ENCODE results near the gene WDR72.
"Not testable (repeated sequence)": the region's sequence is repeated elsewhere in the genome, so short reads cannot be mapped to it uniquely, and the experiment has no call there.

The WDR72 gene

DNA sequence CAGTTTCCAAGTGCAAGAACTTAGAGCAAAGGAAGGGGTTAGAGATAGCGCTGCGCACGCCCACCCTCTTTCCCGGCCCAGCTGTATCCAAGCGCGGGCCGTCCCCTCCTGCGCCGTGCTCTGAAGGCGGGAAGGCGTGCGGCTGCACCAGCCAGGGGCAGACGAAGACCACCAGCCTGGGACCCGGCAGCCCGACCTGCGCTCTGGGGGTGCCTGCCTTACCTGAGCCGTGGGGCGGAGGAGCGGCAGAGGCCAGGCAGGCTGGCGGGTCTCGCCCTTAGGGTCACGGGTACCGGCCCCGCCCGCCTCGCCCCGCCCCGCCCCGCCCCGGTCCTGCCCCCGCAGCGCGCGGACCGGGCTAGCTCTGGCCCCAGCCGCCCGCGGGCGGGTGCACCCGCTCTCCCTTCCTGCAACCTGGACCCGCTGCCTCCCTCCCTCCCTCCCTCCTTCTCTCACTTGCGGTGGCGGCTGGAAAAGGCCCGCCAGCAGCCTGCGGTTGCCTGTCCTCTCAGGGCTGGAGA, at the start of gene WDR72:
WDR72 (minus strand) TSS at position 253 of the 521 bp plus-strand sequence. CDS start 26,514 bp downstream, outside the sequence.
- no peak for DNase-seq (ENCODE audit: low read depth)

DNA sequence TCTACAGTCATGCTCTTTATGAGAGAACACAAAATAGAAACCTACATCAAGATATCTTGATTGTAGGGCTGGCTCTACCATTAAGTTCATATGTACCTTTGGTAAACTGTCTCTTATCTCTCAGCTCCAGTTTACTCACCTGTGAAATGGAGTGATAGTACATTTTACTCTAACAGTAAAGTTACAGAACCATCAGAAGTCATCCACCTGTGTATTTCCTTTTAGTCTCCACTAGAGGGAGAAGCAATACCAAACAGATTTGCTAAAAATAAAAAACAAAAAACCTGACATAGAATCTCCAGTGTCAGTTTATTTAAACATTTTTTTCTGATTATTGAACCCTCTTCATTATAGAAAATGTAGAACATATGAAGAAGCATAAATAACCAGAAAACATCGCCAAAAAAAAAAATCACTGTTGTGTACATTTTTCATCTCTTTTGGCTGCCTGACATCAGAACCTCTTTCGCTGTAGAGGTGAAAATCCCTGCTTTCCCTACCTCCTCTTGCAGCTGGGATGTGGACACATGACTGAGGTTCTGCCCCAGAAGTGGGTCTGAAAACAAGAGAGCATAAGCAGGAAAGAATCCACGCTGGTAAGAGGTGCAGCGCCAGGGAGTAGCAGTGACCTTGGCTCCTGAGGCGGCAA, 48.7 kb upstream of the WDR72 start:
- no peak for DNase-seq (ENCODE audit: low read depth)

DNA sequence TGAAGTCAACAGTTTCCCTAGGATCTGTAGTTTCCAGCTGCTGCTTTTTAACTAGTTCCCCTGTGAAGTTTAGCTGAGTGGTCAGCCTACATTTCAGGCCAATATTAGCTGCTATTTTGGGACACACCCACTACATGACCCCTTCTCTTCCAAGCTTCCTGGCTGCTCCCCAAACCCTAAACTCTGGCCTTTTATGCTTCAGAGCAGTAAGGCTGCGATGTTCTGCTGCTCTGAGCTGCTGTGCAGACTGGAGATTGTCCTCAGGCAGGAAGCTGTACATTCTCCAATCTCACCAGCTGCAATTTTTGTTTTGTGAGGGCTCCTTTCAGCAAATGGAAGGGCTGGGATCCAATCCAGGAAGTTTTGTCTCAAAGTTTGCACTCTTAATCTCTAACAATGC, 48.0 kb upstream of the WDR72 start:
- no peak for DNase-seq (ENCODE audit: low read depth)

DNA sequence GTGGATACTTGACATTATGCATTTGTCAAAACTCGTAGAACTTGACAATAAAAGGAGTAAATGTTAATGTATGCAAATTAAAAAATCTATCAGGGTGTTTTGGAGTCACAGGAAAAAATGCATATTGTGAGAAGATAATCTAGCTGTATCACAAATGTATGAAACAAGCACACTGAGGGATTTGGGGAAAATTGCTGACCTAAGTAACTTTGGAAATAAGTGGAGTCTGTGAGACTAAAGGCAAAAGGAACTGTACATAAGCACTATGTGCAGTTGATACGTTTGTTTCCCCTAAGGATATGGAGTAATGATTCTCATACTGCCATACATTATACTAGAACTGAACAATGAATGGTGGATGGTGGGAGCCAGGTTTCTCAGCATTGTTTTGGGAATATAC, 43.2 kb upstream of the WDR72 start:
- DNase-seq (ENCODE audit: low read depth): no peak

DNA sequence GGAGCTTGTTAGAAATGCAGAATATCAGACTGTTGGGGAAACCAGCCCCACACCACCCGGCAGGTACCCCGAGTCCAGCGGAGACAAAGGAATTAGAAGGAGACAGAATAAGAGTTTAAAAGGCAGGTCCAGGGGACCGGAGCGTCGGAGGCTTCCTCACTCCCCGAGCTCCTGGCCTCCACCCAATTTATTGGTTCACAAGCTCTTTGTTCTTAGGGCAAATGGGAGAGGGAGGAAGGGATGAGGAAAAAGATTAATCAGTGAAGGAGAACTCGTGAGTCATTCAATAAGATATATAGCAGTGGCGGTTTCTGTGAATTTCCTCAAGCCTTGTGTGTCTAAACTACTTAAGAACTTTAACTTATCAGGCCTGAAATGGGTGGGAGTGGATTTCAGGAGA, 32.1 kb upstream of the WDR72 start:
- no peak for DNase-seq (ENCODE audit: low read depth)

DNA sequence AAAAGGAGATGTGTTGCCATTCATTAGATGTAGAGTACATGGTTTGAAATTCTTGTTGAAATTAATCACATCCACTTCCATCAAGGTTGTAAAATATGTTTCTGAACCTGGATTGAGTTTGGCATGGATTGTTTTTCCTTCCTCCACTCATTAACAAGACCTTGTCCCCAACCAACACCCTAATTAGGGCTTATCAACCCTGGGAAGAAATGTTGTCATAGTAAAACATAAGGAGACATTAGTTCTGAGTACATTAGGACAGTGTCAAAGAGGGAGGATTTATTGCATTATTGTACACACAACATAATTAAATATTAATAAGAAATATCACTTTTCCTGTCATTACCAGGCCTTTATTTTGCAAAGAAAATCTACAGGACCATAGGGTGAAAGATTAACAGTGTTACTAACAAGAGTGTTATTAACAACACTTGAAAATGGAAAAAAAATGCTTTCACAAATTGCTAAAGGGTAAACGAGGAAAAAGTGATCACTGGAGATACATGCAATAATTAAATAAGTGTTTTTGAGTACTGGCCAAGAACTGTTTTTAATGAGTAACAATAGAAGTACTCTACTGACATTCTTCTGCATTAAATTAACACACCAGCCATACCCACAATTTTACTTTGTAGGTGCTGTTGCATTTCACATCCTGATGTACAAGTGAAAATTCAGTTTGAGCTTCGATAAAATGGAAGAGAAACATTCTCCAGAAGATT, 30.4 kb upstream of the WDR72 start:
- no peak for DNase-seq (ENCODE audit: low read depth)

DNA sequence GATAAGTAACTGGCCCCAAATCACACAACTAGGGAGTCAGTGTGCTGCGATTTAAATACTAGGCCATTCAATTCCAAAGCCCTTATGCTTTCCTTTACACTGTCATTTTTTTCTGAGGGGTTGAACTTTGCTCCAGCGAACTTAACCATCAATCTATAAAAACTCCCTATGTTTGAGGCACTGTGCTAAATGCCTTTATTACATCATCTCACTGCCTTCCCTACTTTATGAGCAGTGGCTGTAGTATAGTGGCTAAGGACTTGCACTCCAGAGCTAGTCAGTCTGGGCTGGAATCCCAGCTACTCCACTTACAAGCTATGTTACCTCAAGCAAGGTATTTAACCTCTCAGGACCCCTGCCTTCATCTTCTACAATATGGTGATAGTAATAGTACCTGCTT, 26.9 kb upstream of the WDR72 start:
- DNase-seq (ENCODE audit: low read depth): no peak

DNA sequence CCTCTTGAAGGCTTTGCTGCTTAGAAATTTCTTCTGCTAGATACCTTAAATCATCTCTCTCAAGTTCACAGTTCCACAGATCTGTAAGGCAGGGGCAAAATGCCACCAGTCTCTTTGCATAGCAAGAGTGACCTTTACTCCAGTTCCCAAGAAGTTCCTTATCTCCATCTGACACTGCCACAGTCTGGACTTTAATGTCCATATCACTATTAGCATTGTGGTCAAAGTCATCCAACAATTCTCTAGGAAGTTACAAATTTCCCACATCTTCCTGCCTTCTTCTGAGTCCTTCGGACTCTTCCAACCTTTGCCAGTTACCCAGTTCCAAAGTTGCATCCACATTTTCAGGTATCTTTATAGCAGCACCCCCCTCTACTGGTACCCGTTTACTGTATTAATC, 25.8 kb upstream of the WDR72 start:
- DNase-seq (ENCODE audit: low read depth): not testable (repeated sequence)

DNA sequence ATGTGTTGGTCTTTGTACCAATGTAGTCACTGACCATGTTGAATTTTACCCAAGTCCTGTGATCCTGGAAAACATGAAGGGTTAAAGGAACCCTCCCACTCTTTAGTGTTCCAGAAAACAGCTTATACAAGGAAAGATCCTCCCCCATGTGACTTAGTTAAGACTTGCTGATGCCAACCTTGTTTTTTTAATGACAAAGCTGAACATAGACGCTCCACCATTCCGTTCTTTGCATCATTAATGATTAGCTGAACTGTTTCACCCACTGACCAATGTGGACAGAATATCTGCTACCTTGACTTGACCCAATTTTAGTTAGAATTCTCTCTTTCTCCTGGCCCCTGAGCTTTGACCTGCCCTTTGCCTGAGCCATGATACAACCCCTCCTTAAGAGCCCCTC, 3.5 kb upstream of the WDR72 start:
- no peak for DNase-seq (ENCODE audit: low read depth)

DNA sequence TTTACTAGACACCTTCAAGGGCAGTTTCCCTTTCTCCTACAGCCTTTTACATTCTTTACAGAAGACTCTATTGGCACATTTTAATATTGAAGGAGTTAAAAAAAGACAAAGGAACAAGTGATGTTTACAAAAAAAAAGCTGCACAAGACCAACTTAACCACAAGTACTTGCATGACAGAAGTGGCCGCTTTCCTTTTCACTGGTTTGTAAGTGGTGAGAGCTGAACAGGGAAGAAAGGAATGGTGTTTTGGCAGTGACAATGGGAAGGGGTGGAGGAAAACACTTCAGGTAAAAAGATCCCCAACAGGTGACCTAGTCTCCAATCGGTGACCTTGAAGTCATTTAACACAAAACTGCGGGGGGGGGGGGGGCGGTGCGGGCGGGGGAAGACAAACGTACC, 1.1 kb downstream of the WDR72 start:
- DNase-seq (ENCODE audit: low read depth): no peak

DNA sequence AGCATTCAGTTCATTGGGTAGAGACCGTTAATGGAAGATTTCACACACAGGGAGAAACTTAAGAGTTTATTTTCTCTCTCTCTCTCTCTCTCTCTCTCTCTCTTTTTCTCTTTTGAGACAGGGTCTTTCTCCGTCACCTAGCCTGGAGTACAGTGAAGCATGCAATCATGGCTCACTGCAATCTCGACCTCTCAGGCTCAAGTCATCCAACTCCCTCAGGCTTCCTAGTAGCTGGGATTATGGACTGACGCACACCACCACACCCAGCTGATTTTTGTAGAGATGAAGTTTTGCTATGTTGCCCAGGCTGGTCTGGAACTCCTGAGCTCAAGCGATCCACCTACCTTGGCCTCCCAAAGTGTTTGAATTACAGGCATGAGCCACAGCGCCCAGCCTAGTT, 1.6 kb downstream of the WDR72 start:
- DNase-seq (ENCODE audit: low read depth): no peak

DNA sequence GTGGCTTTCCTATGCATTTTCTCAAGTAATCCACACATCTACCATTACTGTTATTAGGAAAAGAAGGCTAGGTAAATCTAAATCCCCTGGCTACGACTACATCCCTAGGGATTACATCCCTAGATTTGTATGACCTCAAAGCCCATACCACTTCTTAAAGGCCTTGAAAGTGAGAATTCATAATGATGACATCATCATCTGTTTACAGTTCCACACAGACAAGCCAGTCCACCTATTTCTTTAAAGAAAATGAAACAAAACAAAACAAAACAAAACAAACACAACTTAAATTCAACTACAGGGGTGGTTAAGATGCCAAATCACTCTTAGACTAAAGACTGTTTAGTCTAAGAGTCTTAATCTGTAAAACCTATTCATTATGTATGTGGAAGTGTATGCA, 5.7 kb downstream of the WDR72 start:
- DNase-seq (ENCODE audit: low read depth): no peak

DNA sequence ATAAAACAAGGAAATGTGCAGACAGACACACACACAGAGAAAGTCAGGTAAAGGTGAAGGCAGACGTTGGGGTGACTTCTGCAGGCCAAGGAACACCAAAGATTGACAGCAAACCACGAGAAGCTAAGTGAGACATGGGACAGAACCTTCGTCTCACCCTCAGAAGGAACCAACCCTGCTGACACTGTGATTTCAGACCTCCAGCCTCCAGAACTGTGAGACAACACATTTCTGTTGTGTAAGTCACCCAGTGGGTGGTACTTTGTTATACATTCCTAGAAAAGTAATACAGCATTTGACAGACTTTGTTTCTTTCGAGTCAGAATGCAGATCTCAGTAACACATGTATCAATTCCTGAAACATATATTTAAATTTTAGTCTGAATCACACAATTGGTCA, 7.1 kb downstream of the WDR72 start:
- no peak for DNase-seq (ENCODE audit: low read depth)

DNA sequence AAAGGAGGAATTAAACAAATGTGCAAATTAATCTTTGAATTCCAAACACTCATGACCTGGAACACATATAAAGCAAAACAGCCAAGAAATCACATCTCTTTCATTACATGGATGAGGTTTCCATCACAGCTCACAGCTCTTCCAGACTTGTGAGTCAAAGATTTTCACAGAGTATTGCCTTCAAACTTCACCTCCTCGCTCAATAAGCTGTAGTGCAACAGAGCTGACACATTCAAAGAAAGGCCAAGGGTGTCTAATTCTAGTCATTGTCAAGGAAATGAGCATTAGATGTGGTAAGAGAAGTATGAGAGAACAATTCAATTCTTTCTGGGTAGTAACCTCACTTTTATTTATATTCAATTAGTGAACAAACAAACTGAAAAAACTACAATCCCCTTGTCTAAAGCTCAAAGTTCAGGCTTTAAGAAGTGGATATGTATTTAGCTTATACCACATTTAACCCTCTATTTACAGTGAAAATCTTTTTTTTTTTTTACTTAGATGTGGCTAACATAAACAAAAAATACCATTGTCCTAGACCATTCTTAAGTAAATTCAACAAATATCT, 11.9 kb downstream of the WDR72 start:
- no peak for DNase-seq (ENCODE audit: low read depth)

DNA sequence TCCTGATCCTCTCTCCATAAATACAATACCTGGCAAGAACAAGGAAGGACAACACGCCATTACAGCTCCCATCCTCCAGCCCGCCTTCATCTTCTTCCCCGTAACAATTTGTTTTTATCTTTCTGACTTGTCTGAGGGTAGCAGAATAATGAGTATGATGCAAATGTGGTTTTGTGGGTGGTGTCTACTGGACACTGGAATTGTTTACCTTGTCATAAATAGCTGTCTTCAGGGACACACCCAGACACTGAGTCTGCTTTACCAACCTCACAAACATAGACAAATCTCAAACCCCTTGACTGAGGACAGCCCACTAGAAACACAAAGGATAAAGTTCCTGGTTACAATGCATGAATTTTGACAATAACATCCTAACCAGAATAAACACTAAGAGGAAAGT, 13.4 kb downstream of the WDR72 start:
- DNase-seq (ENCODE audit: low read depth): no peak

DNA sequence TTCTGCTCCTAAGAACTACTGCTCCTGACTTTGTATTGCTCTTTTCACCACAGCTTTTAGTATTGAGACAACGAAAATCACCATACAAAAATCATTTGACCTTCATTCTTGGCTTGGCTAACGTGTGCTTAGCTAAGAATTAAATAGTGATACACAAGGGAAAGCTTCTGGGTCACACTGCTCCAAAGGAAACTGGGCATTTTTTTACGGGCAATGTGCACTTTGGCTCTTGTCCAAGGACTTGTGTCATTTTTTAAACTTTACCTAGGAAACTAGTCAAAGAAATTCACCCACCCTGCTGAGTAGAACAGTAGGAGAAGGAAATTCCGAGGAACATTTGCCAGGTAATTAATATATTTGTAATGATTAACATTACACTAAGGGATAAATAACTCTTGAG, 19.8 kb downstream of the WDR72 start:
- DNase-seq (ENCODE audit: low read depth): no peak

DNA sequence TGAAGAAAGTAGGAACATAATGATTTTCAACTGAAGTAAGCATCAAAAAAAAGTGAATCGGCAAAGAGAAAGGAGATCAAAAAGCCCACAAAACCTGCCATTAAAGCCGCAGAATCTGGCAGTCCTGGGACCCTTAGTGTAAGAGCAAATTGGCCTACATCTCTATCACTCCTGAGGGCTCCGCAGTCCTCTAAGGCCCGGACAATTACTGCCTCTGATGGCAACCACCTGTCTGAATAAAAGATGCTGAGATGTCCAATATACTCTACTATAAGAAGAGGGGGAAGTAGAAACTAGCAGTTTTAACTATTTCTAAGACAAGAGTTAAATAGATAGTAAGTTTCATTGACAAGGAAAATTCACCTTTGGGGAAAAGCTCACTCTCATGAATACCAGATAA, 20.3 kb downstream of the WDR72 start:
- DNase-seq (ENCODE audit: low read depth): no peak

DNA sequence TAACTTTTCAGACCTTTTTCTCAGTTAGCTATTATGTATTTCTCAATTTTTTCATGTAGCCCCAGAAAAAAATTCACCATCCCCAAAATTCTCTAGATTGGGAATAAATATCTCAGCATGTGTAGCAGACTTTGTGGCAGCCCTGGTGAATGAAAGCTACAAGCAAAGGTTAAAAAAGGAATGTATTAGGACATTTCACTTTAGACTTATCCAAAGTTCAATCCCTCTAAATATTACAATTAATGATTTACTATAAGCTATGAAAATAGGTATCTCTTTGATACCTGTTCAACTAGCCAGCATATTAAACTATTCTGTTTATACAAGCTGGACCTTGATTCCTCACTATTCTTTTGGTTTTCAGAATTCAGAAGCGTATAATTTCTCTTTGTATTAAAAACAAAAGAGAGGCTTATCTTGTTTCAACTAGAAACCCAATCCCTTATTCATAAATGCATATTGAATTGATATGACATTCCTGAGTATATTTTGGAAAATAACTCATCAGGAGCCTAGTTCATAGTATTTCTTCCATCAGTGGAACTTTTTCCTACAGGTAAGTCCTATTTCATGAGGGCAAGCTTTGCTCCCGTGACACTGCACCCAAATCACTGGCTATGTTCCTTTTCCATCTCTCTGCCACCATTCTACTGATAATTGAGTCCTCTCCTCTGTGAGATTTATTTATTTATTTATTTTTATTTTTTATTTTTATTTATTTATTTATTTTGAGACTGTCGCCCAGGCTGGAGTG, 38.0 kb downstream of the WDR72 start:
- DNase-seq (ENCODE audit: low read depth): no peak

DNA sequence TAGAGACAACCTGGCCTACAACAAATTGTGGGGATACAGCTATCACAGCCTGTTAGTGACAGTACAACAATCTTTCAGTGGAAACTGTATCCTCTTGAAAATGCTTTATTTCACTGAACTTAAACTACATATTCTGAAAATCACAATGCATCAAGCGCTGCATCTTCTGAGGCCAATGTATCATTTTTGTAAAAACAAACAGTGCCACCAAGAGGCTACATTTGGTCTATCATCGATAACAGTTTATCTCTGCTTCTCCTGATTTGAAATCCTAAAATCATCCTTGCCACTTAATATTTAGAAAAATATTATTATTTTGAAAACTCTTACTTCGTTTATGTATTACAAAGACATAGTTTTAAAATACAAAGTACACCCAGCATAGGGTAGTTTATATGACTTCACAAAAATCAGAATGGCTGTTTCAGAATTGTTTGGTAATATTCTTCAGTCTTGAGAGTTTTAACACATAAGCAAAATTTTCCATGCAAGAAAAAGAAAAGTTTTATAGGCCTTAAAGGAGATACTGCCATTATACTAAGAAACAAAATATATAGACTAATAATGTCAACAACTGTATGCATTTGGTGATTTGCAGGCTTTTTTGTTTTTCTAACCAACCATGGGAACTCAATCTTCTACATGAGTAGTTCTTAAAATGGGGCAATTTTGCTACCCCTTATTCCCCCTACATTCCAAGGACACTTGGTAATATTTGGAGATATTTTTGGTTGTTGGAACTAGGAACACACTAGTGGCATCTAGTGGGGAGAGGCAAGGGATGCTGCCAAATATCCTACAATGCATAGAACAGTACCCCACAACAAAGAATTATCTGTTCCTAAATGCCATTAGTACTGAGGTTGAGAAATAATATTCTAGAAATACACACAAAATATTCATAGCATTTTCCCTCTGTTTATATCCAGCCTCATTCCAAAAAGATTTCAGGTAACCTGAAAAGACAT, 42.3 kb downstream of the WDR72 start:
- DNase-seq (ENCODE audit: low read depth): no peak

DNA sequence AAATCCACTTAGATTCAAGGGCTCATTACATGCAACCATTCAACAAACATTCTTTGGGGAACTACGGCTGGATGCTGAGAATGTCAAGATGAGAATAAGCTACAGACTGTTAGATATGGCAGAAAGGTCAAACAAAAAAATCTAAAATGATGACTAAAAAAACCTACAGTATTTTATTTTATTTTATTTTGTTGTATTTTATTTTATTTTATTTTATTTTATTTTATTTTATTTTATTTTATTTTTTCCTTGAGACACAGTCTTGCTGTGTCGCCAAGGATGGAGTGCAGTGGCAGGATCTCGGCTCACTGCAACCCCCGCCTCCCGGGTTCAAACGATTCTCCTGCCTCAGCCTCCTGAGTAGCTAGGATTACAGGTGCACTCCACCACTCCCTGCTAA, 46.2 kb downstream of the WDR72 start:
- no peak for DNase-seq (ENCODE audit: low read depth)

DNA sequence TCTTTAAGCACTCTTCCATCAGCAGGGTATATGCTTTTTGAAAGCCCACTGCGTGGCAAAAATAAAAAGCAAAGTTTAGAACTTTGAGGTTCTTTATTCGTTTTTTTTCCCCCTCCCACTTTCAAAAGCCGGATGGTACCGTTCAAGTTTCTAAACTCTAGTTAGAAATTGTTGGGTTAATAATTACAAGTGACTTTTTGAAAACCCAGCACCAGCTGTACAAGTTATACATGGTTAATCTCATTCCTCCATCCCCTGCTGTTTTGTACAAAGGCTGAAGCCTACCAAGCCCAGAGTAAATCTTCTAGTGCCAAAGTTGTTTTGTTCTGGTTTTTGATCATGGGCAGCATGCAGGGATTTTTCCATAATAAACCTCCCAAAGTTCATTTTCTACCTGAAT, 48.6 kb downstream of the WDR72 start:
- no peak for DNase-seq (ENCODE audit: low read depth)

DNA sequence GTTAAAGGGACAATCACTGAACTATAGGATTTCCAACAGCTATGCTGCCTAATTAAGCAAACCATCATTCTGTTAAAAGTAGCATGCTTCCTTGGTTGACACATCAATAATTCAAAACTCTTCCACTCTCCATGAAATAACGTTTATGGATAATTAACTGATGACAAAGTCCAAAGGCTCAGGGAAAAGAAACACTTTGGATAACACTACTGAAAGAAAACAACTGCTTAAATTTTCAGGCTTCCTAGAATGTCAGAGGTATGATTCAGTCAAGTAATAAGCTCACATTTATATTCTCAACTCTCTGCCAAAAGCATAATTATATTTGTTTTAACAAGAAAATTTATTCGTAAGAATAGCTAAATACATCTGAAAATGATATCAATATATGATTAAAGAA, 49.6 kb downstream of the WDR72 start:
- DNase-seq (ENCODE audit: low read depth): no peak
